Esophagus squamous epithelium (tissue), 5 donors: Measurements from ENCODE around the gene LRP8. TPM values are rescaled to one million over a fixed set of nuclear protein-coding genes. Genes with fewer than 3 reads are reported as not detected.

Source experiments
- DNase-seq: peaks from one replicate; lab custom pipeline; 2025; lab: John Stamatoyannopoulos, UW
- H3K27ac ChIP-seq, 4 donors: fragments of 200-600 bp; sonication (generic); one replicate each; pipeline ENCODE4 v1.5.1; 2016 to 2019; ENCODE audit warnings: mild to moderate bottlenecking in 1 of 4
- H3K27me3 ChIP-seq, 4 donors: fragments of 200-600 bp; sonication (generic); 1 replicate in 3 of 4; 2 replicates in 1 of 4; pipeline versions ENCODE4 v1.5.1 to v1.6.0; 2017 to 2021; ENCODE audit warnings: antibody characterized with exemption in 1 of 4
- H3K36me3 ChIP-seq, 3 donors: fragments of 200-600 bp; sonication (generic); one replicate each; pipeline ENCODE4 v1.5.1; 2016 to 2019
- H3K4me1 ChIP-seq, 3 donors: fragments of 200-600 bp; sonication (generic); one replicate each; pipeline ENCODE4 v1.5.1; 2017 to 2019
- H3K4me3 ChIP-seq, 4 donors: fragments of 200-600 bp; sonication (generic); 1 replicate in 3 of 4; 2 replicates in 1 of 4; pipeline ENCODE4 v1.5.1; 2016 to 2019; ENCODE audit warnings: mild to moderate bottlenecking in 2 of 4, moderate library complexity in 1 of 4
- H3K9me3 ChIP-seq, 3 donors: fragments of 200-600 bp; sonication (generic); one replicate each; pipeline ENCODE4 v1.5.1; 2016 to 2019
- CTCF ChIP-seq, 6 experiments: fragments of 450-650 bp in 4 of 6; fragments of 200-600 bp in 2 of 6; sonication (generic) in 2 of 6; IDR thresholded peaks; one replicate each; pipeline ENCODE4 v1.5.1; 2016 to 2019; ENCODE audit warnings: antibody characterized with exemption in 6 of 6, mild to moderate bottlenecking in 4 of 6, moderate library complexity in 4 of 6
- POLR2A ChIP-seq, 4 donors: fragments of 450-650 bp; IDR thresholded peaks; one replicate each; pipeline ENCODE4 v1.6.1; 2017; ENCODE audit warnings: antibody characterized with exemption in 4 of 4, mild to moderate bottlenecking in 4 of 4, moderate library complexity in 3 of 4
- WGBS, 2 donors: methylation state at CpG; one replicate each; pipeline ENCODE4 v1.1.5; 2018; 5-methylcytosine and 5-hydroxymethylcytosine counted together
- intact Hi-C: fragments of 100-400 bp; cut with DNase I; formaldehyde crosslinking; loops from one replicate; pipeline ENCODE4 v1.15.0; 2022
- total RNA-seq, 4 donors: library from RNA; depleted of rRNA; stranded (reverse); fragments of >200 nt; gene quantifications; one replicate each; pipeline ENCODE4 v1.1.0, GENCODE V29; 2016
- donor health status: DM: yes; HTN: yes; CAD: no.

LRP8 gene
- total RNA-seq, 4 donors from 2014 or later = 15.3 to 39.6 (median 18.8) TPM

- DNase-seq = no peak
- H3K9me3 ChIP-seq = no peaks in the 10 kb centered on the region
These were observed 55.5 kb downstream of the LRP8 start for GRCh38 chr1:53272349-53272748.

GRCh38 chr1:53271446-53272090 is 56.3 kb downstream of the LRP8 start:
- no peak overlapping the region for H3K27ac ChIP-seq
- no peaks in the 10 kb centered on the region for H3K27me3 ChIP-seq
- no peaks in the 10 kb centered on the region for H3K9me3 ChIP-seq
- no peak for DNase-seq
- WGBS, 2 donors = 91 to 95% methylated on average over 3 to 5 of the region's 5 CpGs
- H3K36me3 ChIP-seq = peaks cover 0 to 29% (median 0%) of the 10 kb centered on the region in 3 donors
- H3K4me3 ChIP-seq = no peak overlapping the region
- H3K4me1 ChIP-seq = peaks cover 5 to 34% (median 14%) of the 10 kb centered on the region in 3 donors
- no peak for TF ChIP-seq CTCF (IDR thresholded peaks at IDR 0.05)
- intact Hi-C loops = no loop called here

More at GRCh38 chr1:53272349-53272748, 55.5 kb downstream of the LRP8 start:
- TF ChIP-seq POLR2A (IDR thresholded peaks at IDR 0.05) (no peak), CTCF (IDR thresholded peaks at IDR 0.05) (no peak)
- H3K27ac ChIP-seq = no peak overlapping the region
- peaks cover 5 to 34% (median 14%) of the 10 kb centered on the region in 3 donors for H3K4me1 ChIP-seq
- intact Hi-C loops = no loop called here
- no peak overlapping the region for H3K4me3 ChIP-seq
- H3K36me3 ChIP-seq = peaks cover 0 to 34% (median 0%) of the 10 kb centered on the region in 3 donors
- WGBS, 2 donors = 81% methylated on average over 3 of the region's 4 CpGs; no CpG with 5 or more reads in 1 of the 2 donors
- H3K27me3 ChIP-seq = no peaks in the 10 kb centered on the region

- peaks cover 0 to 31% (median 0%) of the 10 kb centered on the region in 3 donors for H3K36me3 ChIP-seq
- no peaks in the 10 kb centered on the region for H3K27me3 ChIP-seq
- no peak for TF ChIP-seq POLR2A (IDR thresholded peaks at IDR 0.05)
- TF ChIP-seq CTCF (IDR thresholded peaks at IDR 0.05) = no peak
- intact Hi-C loops = no loop called here
- H3K27ac ChIP-seq = no peak overlapping the region
- H3K9me3 ChIP-seq = no peaks in the 10 kb centered on the region
- no peak overlapping the region for H3K4me3 ChIP-seq
- no peak for DNase-seq
- WGBS, 2 donors = 78 to 100% methylated on average over 1 to 6 of the region's 8 CpGs
- H3K4me1 ChIP-seq = peaks cover 5 to 33% (median 14%) of the 10 kb centered on the region in 3 donors
These were observed 57.0 kb downstream of the LRP8 start for GRCh38 chr1:53270873-53271272.

- WGBS, 2 donors = 25 to 48% methylated on average over 1 of the region's 1 CpG
- H3K27me3 ChIP-seq = no peaks in the 10 kb centered on the region
- H3K27ac ChIP-seq = no peak overlapping the region
- H3K4me3 ChIP-seq = no peak overlapping the region
- H3K4me1 ChIP-seq = peaks cover 5 to 29% (median 14%) of the 10 kb centered on the region in 3 donors
- intact Hi-C loops = no loop called here
- H3K36me3 ChIP-seq = peaks cover 0 to 34% (median 0%) of the 10 kb centered on the region in 3 donors
- TF ChIP-seq POLR2A (IDR thresholded peaks at IDR 0.05) = no peak
- no peak for DNase-seq
- no peaks in the 10 kb centered on the region for H3K9me3 ChIP-seq
These were observed 57.8 kb downstream of the LRP8 start for GRCh38 chr1:53270107-53270506.

GRCh38 chr1:53267761-53268160 is 60.1 kb downstream of the LRP8 start:
- Histone ChIP-seq H3K36me3 (peaks cover 0 to 57% (median 10%) of the 10 kb centered on the region in 3 donors), H3K4me3 (no peak overlapping the region), H3K27ac (no peak overlapping the region), H3K9me3 (no peaks in the 10 kb centered on the region), H3K27me3 (no peaks in the 10 kb centered on the region), H3K4me1 (peaks cover 0 to 6% (median 3%) of the 10 kb centered on the region in 3 donors)
- TF ChIP-seq CTCF (IDR thresholded peaks at IDR 0.05) (no peak), POLR2A (IDR thresholded peaks at IDR 0.05) (no peak)
- intact Hi-C loops = no loop called here
- no peak for DNase-seq
